Middle frontal gyrus (tissue), 1 donor: Measurements from ENCODE around the gene MRO.
"Not testable (repeated sequence)": the region's sequence is repeated elsewhere in the genome, so short reads cannot be mapped to it uniquely, and the experiment has no call there.

ENCODE experiments used
- DNase-seq: peaks from one replicate; pipeline ENCODE4 v3.0.0-alpha.2; 2015; ENCODE audit warnings: low spot score; ENCODE audit errors: extremely low spot score

The MRO gene

GRCh38 chr18:50836521-50836957 lies 16.7 kb upstream of the MRO start:
- DNase-seq, result no peak

- not testable (repeated sequence) for DNase-seq
Measured at GRCh38 chr18:50833496-50833895, 13.7 kb upstream of the MRO start.

- no peak for DNase-seq
Measured at GRCh38 chr18:50832754-50833153, 12.9 kb upstream of the MRO start.

GRCh38 chr18:50830544-50830943 lies 10.7 kb upstream of the MRO start:
- DNase-seq, result no peak

- no peak for DNase-seq
Measured at GRCh38 chr18:50829644-50830043, 9.8 kb upstream of the MRO start.

GRCh38 chr18:50826027-50826426 lies 6.2 kb upstream of the MRO start:
- no peak for DNase-seq

GRCh38 chr18:50825621-50826020 lies 5.8 kb upstream of the MRO start:
- no peak for DNase-seq

GRCh38 chr18:50822756-50823155 lies 2.9 kb upstream of the MRO start:
- no peak for DNase-seq

GRCh38 chr18:50820901-50821520 lies 1.2 kb upstream of the MRO start:
- no peak for DNase-seq

- no peak for DNase-seq
Measured at GRCh38 chr18:50819027-50819727, 639 bp downstream of the MRO start.

- no peak for DNase-seq
Measured at GRCh38 chr18:50816419-50817166, 3.2 kb downstream of the MRO start.

GRCh38 chr18:50814395-50814794 lies 5.4 kb downstream of the MRO start:
- DNase-seq, result no peak

- no peak for DNase-seq
Measured at GRCh38 chr18:50813353-50813752, 6.5 kb downstream of the MRO start.

- no peak for DNase-seq
Measured at GRCh38 chr18:50812834-50813233, 7.0 kb downstream of the MRO start.

GRCh38 chr18:50807176-50807575 lies 12.6 kb downstream of the MRO start:
- no peak for DNase-seq

GRCh38 chr18:50806208-50806616 lies 13.6 kb downstream of the MRO start:
- DNase-seq, result no peak

GRCh38 chr18:50805732-50806131 lies 14.1 kb downstream of the MRO start:
- DNase-seq, result no peak

GRCh38 chr18:50803592-50803991 lies 16.2 kb downstream of the MRO start:
- no peak for DNase-seq

GRCh38 chr18:50802141-50802540 lies 17.7 kb downstream of the MRO start:
- DNase-seq, result no peak

- no peak for DNase-seq
Measured at GRCh38 chr18:50797142-50797541, 22.7 kb downstream of the MRO start.

- DNase-seq, result no peak
Measured at GRCh38 chr18:50796495-50796894, 23.3 kb downstream of the MRO start.
